H1 (cell line): Measurements from ENCODE around the gene MTX2. TPM values are rescaled to one million over a fixed set of nuclear protein-coding genes. Genes with fewer than 3 reads are reported as not detected.

ENCODE experiments used
- CTCF ChIA-PET: fragments of 300-600 bp; sonication (Branson Sonifier 250); formaldehyde crosslinking; loops from one replicate; lab custom pipeline; 2021; ENCODE audit not compliant: partially characterized antibody; lab: Charles Lee
- POLR2A ChIA-PET: fragments of 300-600 bp; sonication (Branson Sonifier 250); formaldehyde crosslinking; loops from one replicate; lab custom pipeline; 2021; ENCODE audit warnings: inconsistent platforms; ENCODE audit not compliant: partially characterized antibody; lab: Charles Lee
- DNase-seq, 2 experiments: peaks; one replicate each; pipeline versions ENCODE4 v3.0.0 to v3.0.0-alpha.2; 2010 to 2022; ENCODE audit warnings: low spot score in 2 of 2, low read depth in 1 of 2, mixed read lengths in 1 of 2
- FAIRE-seq: peaks from 2 replicates; lab custom pipeline; 2011; peaks lifted over from hg19 to GRCh38; lab: Jason Lieb, UNC
- H2AFZ ChIP-seq: 2 replicates; pipeline ENCODE4 v1.8.1; 2012; ENCODE audit warnings: low read length, inconsistent platforms
- H2AK5ac ChIP-seq: 2 replicates; pipeline ENCODE4 v1.6.1; 2013; ENCODE audit warnings: low read depth, low read length
- H2BK120ac ChIP-seq: replicated peaks from 2 replicates; pipeline ENCODE3; 2013; ENCODE audit warnings: low read depth, low read length, inconsistent platforms
- H2BK12ac ChIP-seq: 2 replicates; pipeline ENCODE4 v1.6.1; 2013; ENCODE audit warnings: low read depth, low read length
- H2BK15ac ChIP-seq: 2 replicates; pipeline ENCODE4 v1.6.1; 2013; ENCODE audit warnings: low read length
- H2BK20ac ChIP-seq: 2 replicates; pipeline ENCODE4 v1.6.1; 2013; ENCODE audit warnings: low read length
- H2BK5ac ChIP-seq: 2 replicates; pipeline ENCODE4 v1.6.1; 2013; ENCODE audit warnings: low read depth, low read length
- H3K14ac ChIP-seq: 2 replicates; pipeline ENCODE4 v1.6.1; 2013; ENCODE audit warnings: inconsistent platforms; ENCODE audit not compliant: insufficient read length
- H3K18ac ChIP-seq: 2 replicates; pipeline ENCODE4 v1.6.1; 2013; ENCODE audit warnings: low read length; ENCODE audit errors: extremely low read depth
- H3K23ac ChIP-seq: 2 replicates; pipeline ENCODE4 v1.6.1; 2013; ENCODE audit warnings: inconsistent platforms; ENCODE audit not compliant: insufficient read length
- H3K23me2 ChIP-seq: 2 replicates; pipeline ENCODE4 v1.6.1; 2013; ENCODE audit warnings: low read depth, low read length
- H3K27ac ChIP-seq: 2 replicates; pipeline ENCODE4 v1.6.1; 2011; ENCODE audit warnings: low read depth, low read length, inconsistent platforms
- H3K27me3 ChIP-seq, 4 experiments: replicated peaks in 1 of 4; 1 replicate in 1 of 4; 2 replicates in 3 of 4; pipeline versions ENCODE4 v1.6.1 to v1.8.1; 2011 to 2013; ENCODE audit warnings: low read length in 3 of 4, mild to moderate bottlenecking in 3 of 4, inconsistent platforms in 2 of 4, mixed read lengths in 2 of 4, moderate library complexity in 1 of 4; ENCODE audit not compliant: control insufficient read depth in 3 of 4, insufficient read depth in 3 of 4; ENCODE audit errors: extremely low read depth in 1 of 4
- H3K36me3 ChIP-seq, 4 experiments: 2 replicates each; pipeline versions ENCODE4 v1.6.1 to v1.8.1; 2011 to 2013; ENCODE audit warnings: mild to moderate bottlenecking in 4 of 4, low read length in 3 of 4, moderate library complexity in 2 of 4, control low read depth in 1 of 4, inconsistent platforms in 1 of 4; ENCODE audit not compliant: insufficient read depth in 4 of 4, control insufficient read depth in 2 of 4
- H3K4ac ChIP-seq: replicated peaks from 2 replicates; pipeline ENCODE3; 2013; ENCODE audit warnings: low read length, low read depth, mixed read lengths, inconsistent platforms; ENCODE audit not compliant: insufficient read length
- H3K4me1 ChIP-seq, 4 experiments: replicated peaks in 1 of 4; 1 replicate in 1 of 4; 2 replicates in 3 of 4; pipeline versions ENCODE4 v1.6.1 to v1.8.1; 2011 to 2013; ENCODE audit warnings: low read length in 3 of 4, inconsistent platforms in 2 of 4, mixed read lengths in 1 of 4; ENCODE audit not compliant: insufficient read depth in 4 of 4, control insufficient read depth in 3 of 4
- H3K4me2 ChIP-seq, 2 experiments: 2 replicates each; pipeline versions ENCODE4 v1.6.1 to v1.8.1; 2011 to 2013; ENCODE audit warnings: low read depth in 2 of 2, low read length in 2 of 2, control low read depth in 1 of 2, inconsistent platforms in 1 of 2, mild to moderate bottlenecking in 1 of 2; ENCODE audit not compliant: insufficient read depth in 1 of 2
- H3K4me3 ChIP-seq, 4 experiments: fragments of 200-600, 300-600 bp in 1 of 4; sonication (generic), shearing (Covaris generic), sonication (Bioruptor Twin) in 1 of 4; 2 replicates each; pipeline versions ENCODE4 v1.5.1 to v1.8.1; 2011 to 2016; ENCODE audit warnings: low read length in 4 of 4, low read depth in 3 of 4, control low read depth in 2 of 4, inconsistent platforms in 2 of 4, mild to moderate bottlenecking in 2 of 4, mixed read lengths in 1 of 4, moderate library complexity in 1 of 4; ENCODE audit not compliant: insufficient read depth in 2 of 4; ENCODE audit errors: extremely low read depth in 1 of 4
- H3K56ac ChIP-seq: replicated peaks from 2 replicates; pipeline ENCODE3; 2013; ENCODE audit warnings: low read depth, mild to moderate bottlenecking, mixed read lengths, low read length, inconsistent platforms; ENCODE audit not compliant: insufficient read length
- H3K79me1 ChIP-seq: 2 replicates; pipeline ENCODE4 v1.6.1; 2013; ENCODE audit warnings: low read depth, low read length, control low read depth
- H3K79me2 ChIP-seq, 2 experiments: 2 replicates each; pipeline versions ENCODE4 v1.6.1 to v1.8.1; 2012 to 2013; ENCODE audit warnings: low read length in 2 of 2, mild to moderate bottlenecking in 2 of 2, inconsistent platforms in 1 of 2; ENCODE audit not compliant: insufficient read depth in 2 of 2, control insufficient read depth in 1 of 2
- H3K9ac ChIP-seq, 4 experiments: replicated peaks in 1 of 4; 1 replicate in 1 of 4; 2 replicates in 3 of 4; pipeline versions ENCODE4 v1.6.1 to v1.8.1; 2011 to 2013; ENCODE audit warnings: low read depth in 3 of 4, low read length in 3 of 4, control low read depth in 2 of 4, mild to moderate bottlenecking in 2 of 4, moderate library complexity in 2 of 4, inconsistent platforms in 1 of 4; ENCODE audit errors: extremely low read depth in 1 of 4
- H3K9me3 ChIP-seq, 2 experiments: 2 replicates each; pipeline versions ENCODE4 v1.6.1 to v1.8.1; 2012 to 2013; ENCODE audit warnings: mild to moderate bottlenecking in 2 of 2, moderate library complexity in 2 of 2, control low read depth in 1 of 2, inconsistent platforms in 1 of 2, low read depth in 1 of 2, low read length in 1 of 2, mixed read lengths in 1 of 2; ENCODE audit not compliant: insufficient read depth in 2 of 2
- H4K20me1 ChIP-seq, 2 experiments: replicated peaks in 1 of 2; 2 replicates each; pipeline versions ENCODE3 to v1.8.1; 2011 to 2013; ENCODE audit warnings: inconsistent platforms in 2 of 2, low read length in 2 of 2, mild to moderate bottlenecking in 1 of 2; ENCODE audit not compliant: insufficient read depth in 2 of 2, control insufficient read depth in 1 of 2
- H4K5ac ChIP-seq: 2 replicates; pipeline ENCODE4 v1.6.1; 2013; ENCODE audit warnings: low read length, low read depth, mixed read lengths, inconsistent platforms; ENCODE audit not compliant: insufficient read length
- H4K8ac ChIP-seq: 2 replicates; pipeline ENCODE4 v1.8.0; 2013; ENCODE audit warnings: mild to moderate bottlenecking, moderate library complexity, low read length, inconsistent platforms; ENCODE audit not compliant: insufficient read depth; ENCODE audit errors: extremely low read depth
- H4K91ac ChIP-seq: replicated peaks from 2 replicates; pipeline ENCODE3; 2013; ENCODE audit warnings: low read length, mixed read lengths, inconsistent platforms; ENCODE audit not compliant: insufficient read length
- CTBP2 ChIP-seq: IDR thresholded peaks from 2 replicates; pipeline ENCODE4 v1.7.0; 2011; ENCODE audit warnings: borderline replicate concordance, mild to moderate bottlenecking, moderate library complexity, mixed read lengths, low read length; ENCODE audit not compliant: insufficient read depth, insufficient read length
- RBBP5 ChIP-seq: IDR thresholded peaks from 2 replicates; pipeline ENCODE4 v1.7.1; 2012; ENCODE audit warnings: low read depth, mild to moderate bottlenecking, inconsistent platforms, low read length, moderate library complexity, borderline replicate concordance
- WGBS, 2 experiments: shearing (Covaris generic) in 1 of 2; methylation state at CpG; one replicate each; pipeline versions ENCODE4 v1.1.6 to v1.1.7; 2013 to 2015; ENCODE audit warnings: low lambda C conversion rate in 2 of 2, mixed read lengths in 2 of 2, inconsistent platforms in 1 of 2, low coverage in 1 of 2, missing lambda C conversion rate in 1 of 2; ENCODE audit not compliant: insufficient replicate concordance in 2 of 2, insufficient coverage in 1 of 2, insufficient read length in 1 of 2; ENCODE audit errors: extremely low coverage in 1 of 2, missing lambda C conversion rate in 1 of 2; 5-methylcytosine and 5-hydroxymethylcytosine counted together
- polyA plus RNA-seq, 7 experiments: library from polyadenylated mRNA; depleted of rRNA in 3 of 7; stranded (reverse) in 5 of 7; unstranded in 2 of 7; fragments of >200 nt in 5 of 7; fragments of 200-250 nt in 2 of 7; gene quantifications; 1 replicate in 5 of 7; 2 replicates in 1 of 7; 4 replicates in 1 of 7; pipeline versions ENCODE4 v1.2.1 to v1.2.3, GENCODE V29; 2011 to 2013; ENCODE audit warnings: missing spikeins in 2 of 7, mixed read lengths in 2 of 7
- total RNA-seq: library from RNA; stranded (reverse); fragmentation: NEBNext Ultra II Directional; extraction: Animal tissue kit (Norgen Biotek cat#: 25700); gene quantifications from 2 replicates; pipeline ENCODE4 v1.2.1, GENCODE V29; 2021

Gene MTX2
- total and polyA plus RNA-seq, 2 of the 8 experiments (the other 6 are each of a cell fraction or from before 2014, with no cell fraction given): 33.5 to 38.3 TPM

- Histone ChIP-seq H2AK5ac (no peak overlapping the region), H3K9me3 (0 out of 4 replicates have a peak, but pooled peaks cover 0 to 3% of the 10 kb centered on the region in 2 experiments), H3K4me2 (no peak overlapping the region), H3K56ac (no peak overlapping the region), H3K36me3 (no peaks in the 10 kb centered on the region), H2AFZ (no peak overlapping the region), H3K23ac (no peak overlapping the region), H3K27me3 (no peaks in the 10 kb centered on the region), H3K14ac (no peak overlapping the region)
- CTCF ChIA-PET: no interaction called here
- TF ChIP-seq CTBP2: no peak
- TF ChIP-seq RBBP5: no peak
- TF ChIP-seq, all 59 proteins: peak for 0
- DNase-seq: no peak
- POLR2A ChIA-PET: no interaction called here
- no peak overlapping the region for H4K8ac ChIP-seq
- no peak overlapping the region for H2BK20ac ChIP-seq
- H3K4ac ChIP-seq: no peak overlapping the region
- no peak overlapping the region for H3K27ac ChIP-seq
- H2BK5ac ChIP-seq: no peak overlapping the region
- H3K4me3 ChIP-seq: no peak overlapping the region
- no peak overlapping the region for H4K5ac ChIP-seq
- no peaks in the 10 kb centered on the region for H3K23me2 ChIP-seq
- WGBS, 2 experiments: 86% methylated on average over 1 of the region's 1 CpG; no CpG with 5 or more reads in 1 of the 2 experiments
- no peaks in the 10 kb centered on the region for H3K4me1 ChIP-seq
- no peak overlapping the region for H3K18ac ChIP-seq
- no peak overlapping the region for H3K9ac ChIP-seq
- H2BK120ac ChIP-seq: no peak overlapping the region
- no peak overlapping the region for H2BK15ac ChIP-seq
- no peaks in the 10 kb centered on the region for H4K20me1 ChIP-seq
- H3K79me1 ChIP-seq: no peaks in the 10 kb centered on the region
- H3K79me2 ChIP-seq: no peaks in the 10 kb centered on the region
- FAIRE-seq: no peak
- no peak overlapping the region for H4K91ac ChIP-seq
- H2BK12ac ChIP-seq: no peak overlapping the region
These were observed 111.1 kb downstream of the MTX2 start for GRCh38 chr2:176380341-176380740.
